Duodenal mucosa (tissue), 2 donors: Measurements from ENCODE around the gene POC1A.

ENCODE experiments used
- H3K27ac ChIP-seq: one replicate; pipeline ENCODE4 v1.7.0; 2013; ENCODE audit warnings: low read depth, low read length
- H3K27me3 ChIP-seq, 2 donors: one replicate each; pipeline ENCODE4 v1.7.0; 2013; ENCODE audit warnings: low read length in 2 of 2, control low read depth in 1 of 2; ENCODE audit not compliant: insufficient read depth in 2 of 2, control insufficient read depth in 1 of 2
- H3K36me3 ChIP-seq, 2 donors: one replicate each; pipeline ENCODE4 v1.7.0; 2013; ENCODE audit warnings: low read length in 2 of 2, control low read depth in 1 of 2; ENCODE audit not compliant: insufficient read depth in 2 of 2, control insufficient read depth in 1 of 2
- H3K4me1 ChIP-seq, 2 donors: one replicate each; pipeline ENCODE4 v1.7.0; 2013; ENCODE audit warnings: low read length in 2 of 2, control low read depth in 1 of 2; ENCODE audit not compliant: insufficient read depth in 2 of 2, control insufficient read depth in 1 of 2
- H3K4me3 ChIP-seq, 2 donors: one replicate each; pipeline ENCODE4 v1.7.0; 2013; ENCODE audit warnings: low read length in 2 of 2, low read depth in 1 of 2
- H3K9ac ChIP-seq, 2 donors: one replicate each; pipeline ENCODE4 v1.7.0; 2013; ENCODE audit warnings: low read length in 2 of 2, low read depth in 1 of 2
- H3K9me3 ChIP-seq, 2 donors: one replicate each; pipeline ENCODE4 v1.7.0; 2013; ENCODE audit warnings: low read length in 2 of 2, control low read depth in 1 of 2; ENCODE audit not compliant: control insufficient read depth in 1 of 2

Gene POC1A

GRCh38 chr3:52195823-52196331 lies 41.7 kb upstream of the POC1A start:
- peak overlapping the region; percentile 88 for H3K27ac ChIP-seq
- no peaks in the 10 kb centered on the region for H3K36me3 ChIP-seq
- no peaks in the 10 kb centered on the region for H3K9me3 ChIP-seq
- H3K27me3 ChIP-seq = no peaks in the 10 kb centered on the region
- no peak overlapping the region for H3K9ac ChIP-seq
- peaks cover 39 to 40% of the 10 kb centered on the region in 2 donors for H3K4me1 ChIP-seq
- H3K4me3 ChIP-seq = no peak overlapping the region

GRCh38 chr3:52195291-52195597 lies 41.0 kb upstream of the POC1A start:
- peak overlapping the region; percentile 13 for H3K27ac ChIP-seq
- no peaks in the 10 kb centered on the region for H3K27me3 ChIP-seq
- H3K36me3 ChIP-seq = no peaks in the 10 kb centered on the region
- H3K9ac ChIP-seq = no peak overlapping the region
- no peaks in the 10 kb centered on the region for H3K9me3 ChIP-seq
- H3K4me1 ChIP-seq = peaks cover 45 to 46% of the 10 kb centered on the region in 2 donors
- H3K4me3 ChIP-seq = no peak overlapping the region

GRCh38 chr3:52194485-52195290 lies 40.5 kb upstream of the POC1A start:
- peaks cover 47 to 51% of the 10 kb centered on the region in 2 donors for H3K4me1 ChIP-seq

GRCh38 chr3:52193065-52193464 lies 38.8 kb upstream of the POC1A start:
- Histone ChIP-seq H3K9me3 (no peaks in the 10 kb centered on the region), H3K4me1 (peaks cover 39 to 49% of the 10 kb centered on the region in 2 donors), H3K4me3 (no peak overlapping the region), H3K36me3 (no peaks in the 10 kb centered on the region), H3K27me3 (no peaks in the 10 kb centered on the region), H3K27ac (no peak overlapping the region), H3K9ac (no peak overlapping the region)

More at GRCh38 chr3:52194485-52195290, 40.5 kb upstream of the POC1A start:
- no peak overlapping the region for H3K9ac ChIP-seq
- no peaks in the 10 kb centered on the region for H3K36me3 ChIP-seq
- H3K27me3 ChIP-seq = no peaks in the 10 kb centered on the region
- no peak overlapping the region for H3K27ac ChIP-seq
- no peak overlapping the region for H3K4me3 ChIP-seq
- H3K9me3 ChIP-seq = no peaks in the 10 kb centered on the region

- no peaks in the 10 kb centered on the region for H3K27me3 ChIP-seq
- H3K4me3 ChIP-seq = no peak overlapping the region
- H3K4me1 ChIP-seq = peaks cover 28 to 38% of the 10 kb centered on the region in 2 donors
- H3K9me3 ChIP-seq = no peaks in the 10 kb centered on the region
- H3K36me3 ChIP-seq = no peaks in the 10 kb centered on the region
- no peak overlapping the region for H3K27ac ChIP-seq
- no peak overlapping the region for H3K9ac ChIP-seq
Observed at GRCh38 chr3:52191663-52192062, 37.4 kb upstream of the POC1A start.

- Histone ChIP-seq H3K27me3 (no peaks in the 10 kb centered on the region), H3K36me3 (no peaks in the 10 kb centered on the region), H3K9me3 (no peaks in the 10 kb centered on the region), H3K4me1 (peaks cover 20 to 26% of the 10 kb centered on the region in 2 donors), H3K4me3 (no peak overlapping the region), H3K9ac (no peak overlapping the region), H3K27ac (peak overlapping the region; percentile 5)
Observed at GRCh38 chr3:52190294-52191074, 36.3 kb upstream of the POC1A start.

- Histone ChIP-seq H3K9me3 (no peaks in the 10 kb centered on the region), H3K9ac (no peak overlapping the region), H3K27ac (no peak overlapping the region), H3K27me3 (no peaks in the 10 kb centered on the region), H3K4me1 (peaks cover 20 to 23% of the 10 kb centered on the region in 2 donors), H3K36me3 (no peaks in the 10 kb centered on the region), H3K4me3 (no peak overlapping the region)
Observed at GRCh38 chr3:52188556-52188955, 34.3 kb upstream of the POC1A start.

GRCh38 chr3:52186729-52187128 lies 32.5 kb upstream of the POC1A start:
- Histone ChIP-seq H3K4me3 (no peak overlapping the region), H3K9ac (no peak overlapping the region), H3K27me3 (no peaks in the 10 kb centered on the region), H3K9me3 (no peaks in the 10 kb centered on the region), H3K4me1 (peaks cover 15 to 26% of the 10 kb centered on the region in 2 donors), H3K27ac (no peak overlapping the region), H3K36me3 (no peaks in the 10 kb centered on the region)

GRCh38 chr3:52185837-52186236 lies 31.6 kb upstream of the POC1A start:
- Histone ChIP-seq H3K9me3 (no peaks in the 10 kb centered on the region), H3K4me3 (no peak overlapping the region), H3K36me3 (no peaks in the 10 kb centered on the region), H3K4me1 (peaks cover 16 to 25% of the 10 kb centered on the region in 2 donors), H3K27ac (no peak overlapping the region), H3K9ac (no peak overlapping the region), H3K27me3 (no peaks in the 10 kb centered on the region)

- Histone ChIP-seq H3K27me3 (no peaks in the 10 kb centered on the region), H3K27ac (no peak overlapping the region), H3K4me1 (peaks cover 11 to 20% of the 10 kb centered on the region in 2 donors), H3K36me3 (no peaks in the 10 kb centered on the region), H3K9me3 (no peaks in the 10 kb centered on the region), H3K9ac (no peak overlapping the region), H3K4me3 (no peak overlapping the region)
Observed at GRCh38 chr3:52185311-52185710, 31.1 kb upstream of the POC1A start.
